Activated naive CD4-positive, alpha-beta T cell treated with anti-CD3 and anti-CD28 coated beads, Interleukin-2, amount 50 U/mL, for 24 hours (primary cell): ENCODE results near the gene SIGLEC14.

Experiments
- H3K27ac Mint-ChIP-seq: one replicate; pipeline ENCODE4 v1.8.0; 2021; ENCODE audit warnings: mild to moderate bottlenecking, mixed read lengths
- H3K27me3 Mint-ChIP-seq: one replicate; pipeline ENCODE4 v1.8.0; 2021; ENCODE audit warnings: mixed read lengths
- H3K36me3 Mint-ChIP-seq: one replicate; pipeline ENCODE4 v1.8.0; 2021; ENCODE audit warnings: mixed read lengths
- H3K4me1 Mint-ChIP-seq: one replicate; pipeline ENCODE4 v1.8.0; 2021; ENCODE audit warnings: mixed read lengths
- H3K4me3 Mint-ChIP-seq: one replicate; pipeline ENCODE4 v1.8.0; 2021; ENCODE audit warnings: mild to moderate bottlenecking, mixed read lengths
- H3K9me3 Mint-ChIP-seq: one replicate; pipeline ENCODE4 v1.8.0; 2021; ENCODE audit warnings: mixed read lengths

Gene SIGLEC14

GRCh38 chr19:51607920-51608562 is 38.6 kb downstream of the SIGLEC14 start:
- no peak overlapping the region for H3K27ac Mint-ChIP-seq
- H3K9me3 Mint-ChIP-seq = peaks cover 19% of the 10 kb centered on the region
- H3K4me1 Mint-ChIP-seq = peaks cover 9% of the 10 kb centered on the region
- peaks cover 7% of the 10 kb centered on the region for H3K36me3 Mint-ChIP-seq
- no peak overlapping the region for H3K4me3 Mint-ChIP-seq
- H3K27me3 Mint-ChIP-seq = peaks cover 40% of the 10 kb centered on the region

DNA sequence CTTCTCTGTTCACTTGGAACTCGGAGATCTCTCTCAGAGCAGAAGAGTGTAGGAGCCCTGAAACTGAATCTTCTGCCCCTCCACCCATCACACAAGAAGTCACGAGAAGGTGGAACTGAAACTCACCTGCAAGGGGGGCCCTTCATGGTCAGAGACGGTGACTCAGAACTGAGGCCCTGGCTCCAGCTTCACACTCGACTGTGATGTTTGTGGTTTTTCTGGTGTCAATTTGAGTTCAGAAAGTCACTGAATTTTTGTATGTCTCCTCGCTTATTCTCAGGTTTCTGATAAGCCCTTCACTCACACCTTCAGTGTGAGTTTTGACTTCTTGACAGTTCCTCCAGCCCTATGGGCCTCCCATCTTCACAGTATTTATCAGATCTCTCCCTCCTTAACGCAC is 39.5 kb downstream of the SIGLEC14 start:
- Mint-ChIP-seq H3K9me3 (peaks cover 15% of the 10 kb centered on the region), H3K27ac (peak overlapping the region; percentile 52), H3K36me3 (peaks cover 2% of the 10 kb centered on the region), H3K4me1 (peaks cover 9% of the 10 kb centered on the region), H3K4me3 (no peak overlapping the region), H3K27me3 (peaks cover 37% of the 10 kb centered on the region)

GRCh38 chr19:51602189-51602854 is 44.3 kb downstream of the SIGLEC14 start:
- peaks cover 6% of the 10 kb centered on the region for H3K4me1 Mint-ChIP-seq
- H3K4me3 Mint-ChIP-seq = peak overlapping the region; percentile 55
- H3K9me3 Mint-ChIP-seq = peaks cover 4% of the 10 kb centered on the region
- peaks cover 42% of the 10 kb centered on the region for H3K27me3 Mint-ChIP-seq
- H3K36me3 Mint-ChIP-seq = peaks cover 4% of the 10 kb centered on the region
- no peak overlapping the region for H3K27ac Mint-ChIP-seq

DNA sequence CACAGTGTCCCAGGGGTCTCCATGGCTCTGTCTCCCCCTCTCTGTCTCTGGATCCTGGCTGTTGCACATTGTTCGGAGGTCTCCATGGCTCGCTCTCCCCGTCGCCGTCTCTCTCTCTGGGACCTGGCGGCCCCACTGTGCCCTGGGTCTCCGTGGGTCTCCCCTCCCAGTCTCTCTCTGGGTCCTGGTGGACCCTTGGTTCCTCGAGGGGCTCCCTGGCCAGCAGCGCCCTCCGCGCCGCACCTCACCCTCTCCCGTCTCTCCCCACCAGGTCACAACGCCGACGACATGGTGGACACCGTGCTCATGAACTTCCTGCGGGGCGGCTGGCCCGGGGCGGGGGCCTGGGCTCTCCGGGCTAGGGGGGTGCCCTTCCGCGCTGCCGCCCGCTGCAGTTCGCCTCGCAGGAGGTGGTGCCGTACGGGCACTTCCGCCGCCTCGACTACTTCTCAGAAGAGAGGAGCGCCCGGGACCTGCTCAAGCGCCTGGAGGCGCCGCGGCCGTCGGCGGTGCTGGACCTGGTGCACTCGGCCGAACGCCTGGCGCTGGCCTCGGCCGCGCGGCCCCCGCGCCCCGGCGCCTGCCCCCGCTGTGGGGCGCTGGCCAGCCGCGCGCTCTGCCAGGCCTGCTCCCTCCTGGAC is 45.6 kb downstream of the SIGLEC14 start:
- H3K4me1 Mint-ChIP-seq = no peaks in the 10 kb centered on the region
- peaks cover 39% of the 10 kb centered on the region for H3K27me3 Mint-ChIP-seq
- no peak overlapping the region for H3K4me3 Mint-ChIP-seq
- no peaks in the 10 kb centered on the region for H3K9me3 Mint-ChIP-seq
- H3K36me3 Mint-ChIP-seq = peaks cover 4% of the 10 kb centered on the region
- H3K27ac Mint-ChIP-seq = no peak overlapping the region

DNA sequence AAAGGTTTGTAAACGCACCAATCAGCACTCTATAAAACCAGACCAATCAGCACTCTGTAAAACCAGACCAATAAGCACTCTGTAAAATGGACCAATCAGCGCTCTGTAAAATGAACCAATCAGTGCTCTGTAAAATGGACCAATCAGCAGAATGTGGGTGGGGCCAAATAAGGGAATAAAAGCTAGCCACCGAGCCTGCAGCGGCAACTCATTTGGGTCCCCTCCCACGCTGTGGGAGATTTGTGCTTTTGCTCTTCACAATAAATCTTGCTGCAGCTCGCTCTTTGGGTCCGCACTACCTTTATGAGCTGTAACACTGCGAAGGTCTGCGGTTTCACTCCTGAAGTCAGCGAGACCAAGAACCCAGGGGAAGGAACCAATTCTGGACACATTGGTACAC is 47.5 kb downstream of the SIGLEC14 start:
- peaks cover 10% of the 10 kb centered on the region for H3K4me1 Mint-ChIP-seq
- peaks cover 2% of the 10 kb centered on the region for H3K36me3 Mint-ChIP-seq
- H3K9me3 Mint-ChIP-seq = peaks cover 7% of the 10 kb centered on the region
- H3K27ac Mint-ChIP-seq = no peak overlapping the region
- H3K4me3 Mint-ChIP-seq = no peak overlapping the region
- H3K27me3 Mint-ChIP-seq = peaks cover 34% of the 10 kb centered on the region

DNA sequence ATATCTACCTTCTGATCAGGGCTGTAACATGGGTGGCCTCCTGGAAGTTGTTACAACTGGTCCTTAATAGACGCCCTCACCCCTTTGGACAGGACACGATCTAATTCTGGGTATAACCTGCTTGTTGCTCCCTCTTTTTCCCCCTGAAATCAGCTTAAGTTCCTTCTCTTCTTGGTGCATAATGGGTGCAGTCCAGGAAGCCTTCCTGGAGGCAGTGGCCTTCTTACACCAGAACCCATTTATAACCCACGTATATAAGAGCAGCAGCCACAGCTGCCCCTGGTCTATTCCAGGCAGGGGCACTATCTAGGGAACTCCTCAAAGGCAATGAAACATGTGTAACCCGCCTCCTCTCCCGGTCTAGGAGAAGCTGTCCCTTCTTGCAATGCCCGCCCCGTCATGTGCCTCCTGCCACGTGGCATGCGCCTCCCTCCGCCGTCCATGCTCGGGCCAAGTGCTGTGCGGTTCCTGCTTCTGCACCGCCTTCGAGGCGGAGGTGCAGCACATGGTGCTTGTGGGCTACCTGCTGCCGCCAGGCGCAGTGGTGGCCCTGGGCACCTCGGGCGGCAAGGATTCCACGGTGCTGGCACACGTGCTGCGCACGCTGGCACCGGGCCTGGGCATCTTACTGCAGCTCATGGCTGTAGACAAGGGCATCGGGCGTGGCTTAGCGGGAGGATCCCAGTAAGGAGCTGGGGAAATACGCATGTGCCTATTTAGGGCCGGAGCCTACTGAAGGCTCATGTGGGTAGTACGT is 48.3 kb downstream of the SIGLEC14 start:
- Mint-ChIP-seq H3K4me3 (no peak overlapping the region), H3K36me3 (peaks cover 2% of the 10 kb centered on the region), H3K27ac (no peak overlapping the region)

GRCh38 chr19:51595190-51596175 is 51.1 kb downstream of the SIGLEC14 start:
- H3K27me3 Mint-ChIP-seq = peaks cover 21% of the 10 kb centered on the region

More for the DNA sequence above, 48.3 kb downstream of the SIGLEC14 start:
- Mint-ChIP-seq H3K4me1 (peaks cover 17% of the 10 kb centered on the region), H3K9me3 (peaks cover 7% of the 10 kb centered on the region), H3K27me3 (peaks cover 34% of the 10 kb centered on the region)

DNA sequence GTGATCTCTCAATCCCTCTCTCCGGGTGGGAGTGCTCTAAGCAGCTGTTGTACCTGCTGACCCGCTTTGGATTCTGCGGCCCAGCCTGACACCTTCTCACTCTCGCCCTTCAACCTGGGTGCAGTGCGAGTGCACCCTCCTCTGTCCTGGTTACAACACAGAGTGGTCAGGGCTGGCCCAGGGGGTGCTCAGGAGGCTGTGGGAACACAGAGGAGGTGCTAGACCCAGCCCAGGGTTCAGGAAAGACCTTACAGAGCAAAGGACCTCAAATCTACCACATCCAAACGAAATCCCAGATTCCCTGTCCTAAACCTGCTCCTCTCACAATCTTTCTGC is 51.9 kb downstream of the SIGLEC14 start:
- H3K4me3 Mint-ChIP-seq = peak overlapping the region; percentile 96
- peak overlapping the region; percentile 60 for H3K27ac Mint-ChIP-seq
- peaks cover 14% of the 10 kb centered on the region for H3K27me3 Mint-ChIP-seq
- peaks cover 4% of the 10 kb centered on the region for H3K36me3 Mint-ChIP-seq
- H3K4me1 Mint-ChIP-seq = peaks cover 19% of the 10 kb centered on the region
- peaks cover 7% of the 10 kb centered on the region for H3K9me3 Mint-ChIP-seq

More at GRCh38 chr19:51595190-51596175, 51.1 kb downstream of the SIGLEC14 start:
- Mint-ChIP-seq H3K27ac (peak overlapping the region; percentile 79), H3K4me3 (peak overlapping the region; percentile 96), H3K36me3 (peaks cover 4% of the 10 kb centered on the region), H3K4me1 (peaks cover 19% of the 10 kb centered on the region), H3K9me3 (peaks cover 7% of the 10 kb centered on the region)

DNA sequence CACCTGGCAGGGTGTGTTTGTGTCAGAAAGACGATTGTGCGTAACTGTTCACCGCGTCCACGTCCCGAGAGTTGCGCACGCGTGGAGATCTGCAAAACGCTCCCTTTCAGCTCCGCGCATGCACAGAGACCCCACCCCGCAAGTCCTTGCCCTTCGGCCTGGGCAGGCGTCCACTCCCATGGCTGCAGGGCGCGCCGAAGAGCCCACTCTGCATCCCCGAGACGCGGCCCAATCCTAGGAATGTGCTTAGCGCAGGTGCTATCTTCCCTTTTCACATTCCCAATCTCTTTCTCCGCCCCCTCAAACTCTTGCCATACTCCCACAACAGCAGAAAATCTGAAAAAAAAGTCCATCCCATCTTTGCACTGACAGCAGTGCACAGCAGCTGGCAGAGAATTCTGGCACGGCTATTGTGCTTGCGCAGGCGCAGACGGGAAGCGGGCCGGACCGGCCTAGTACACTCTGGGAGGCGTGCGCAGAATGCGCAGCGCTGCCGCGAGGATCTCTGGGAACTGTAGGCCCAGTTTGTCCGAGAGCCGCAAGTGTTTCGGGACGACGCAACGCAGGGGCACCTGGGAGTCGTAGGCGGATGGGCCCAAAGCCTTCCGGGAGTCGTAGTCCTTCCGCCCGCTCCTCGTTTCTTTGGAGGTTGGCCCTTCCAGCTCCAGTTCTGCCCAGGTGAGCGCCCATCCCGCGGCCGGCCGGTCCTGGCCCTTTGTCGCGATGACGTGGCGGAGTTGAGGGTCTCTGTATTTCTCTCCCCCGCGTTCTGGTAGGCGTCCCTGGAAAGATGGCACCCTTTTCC is 52.5 kb downstream of the SIGLEC14 start:
- Mint-ChIP-seq H3K36me3 (peaks cover 8% of the 10 kb centered on the region), H3K4me3 (peak overlapping the region; percentile 96), H3K27ac (peak overlapping the region; percentile 93), H3K9me3 (peaks cover 11% of the 10 kb centered on the region), H3K27me3 (peaks cover 11% of the 10 kb centered on the region), H3K4me1 (peaks cover 19% of the 10 kb centered on the region)

- Mint-ChIP-seq H3K4me1 (peaks cover 19% of the 10 kb centered on the region), H3K27ac (peak overlapping the region; percentile 62), H3K9me3 (peaks cover 15% of the 10 kb centered on the region), H3K27me3 (peaks cover 10% of the 10 kb centered on the region), H3K36me3 (peaks cover 8% of the 10 kb centered on the region), H3K4me3 (peak overlapping the region; percentile 96)
Measured at GRCh38 chr19:51593138-51593890, 53.3 kb downstream of the SIGLEC14 start.
